GM18508 (cell line): ENCODE measurements around the gene ASAH2.

Experiments
- ATAC-seq: cut with Tn5 transposase; IDR thresholded peaks from one replicate; pipeline ENCODE4 v1.9.1; 2021; ENCODE audit warnings: moderate number of reproducible peaks; ENCODE audit not compliant: insufficient read depth, unreplicated experiment

The ASAH2 gene

GRCh38 chr10:50211670-50212069 is 39.6 kb downstream of the ASAH2 start:
- no peak for ATAC-seq

DNA sequence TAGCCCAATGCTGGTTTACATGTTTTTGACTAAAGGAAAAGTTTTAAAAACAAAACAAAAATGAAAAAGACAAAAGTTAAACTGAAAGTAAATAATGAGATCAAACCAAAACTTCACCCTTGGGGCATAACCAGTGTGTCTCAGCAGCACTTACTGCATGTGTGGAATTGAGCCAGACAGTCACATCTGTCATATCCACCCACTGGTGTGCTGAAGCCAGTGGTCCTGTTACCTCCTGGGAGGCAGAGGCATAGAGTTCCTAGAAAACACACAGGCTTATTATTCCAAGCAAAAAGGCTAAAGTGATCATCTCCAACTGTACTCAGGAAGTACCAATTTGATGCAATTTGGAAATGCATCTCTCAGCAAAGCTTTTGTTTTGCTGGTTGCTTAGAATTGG is 40.4 kb downstream of the ASAH2 start:
- no peak for ATAC-seq
